IMR-90 (cell line): Measurements from ENCODE around the gene TMEM33. TPM values are rescaled to one million over a fixed set of nuclear protein-coding genes. Genes with fewer than 3 reads are reported as not detected.
A peak's percentile ranks its signal among the peaks of the same experiment; 100 is the strongest.

Experiments
- ATAC-seq: fragments of 200-7000 bp; cut with Tn5 transposase; 2 replicates; pipeline ENCODE4 v1.9.1; 2020; ENCODE audit warnings: low read depth, mild to moderate bottlenecking, moderate library complexity
- BruUV-seq: library from RNA; stranded (reverse); fragments of 400-500 nt; replicated peaks from 2 replicates; lab custom pipeline; 2021; lab: Mats Ljungman, UMichigan
- CTCF ChIA-PET: fragments of 300-600 bp; formaldehyde crosslinking; extraction: SDS; loops from one replicate; lab custom pipeline; 2021; ENCODE audit warnings: antibody characterized with exemption; lab: Yijun Ruan, JAX
- POLR2A ChIA-PET: fragments of 300-600 bp; sonication (Branson Sonifier 250); formaldehyde crosslinking; loops from one replicate; lab custom pipeline; 2022; ENCODE audit warnings: antibody characterized with exemption; ENCODE audit not compliant: unreplicated experiment; lab: Charles Lee
- DNase-seq: peaks from one replicate; pipeline ENCODE4 v3.0.0; 2013
- H2AFZ ChIP-seq: replicated peaks from 2 replicates; pipeline ENCODE3; 2013; ENCODE audit warnings: low read length, mild to moderate bottlenecking; ENCODE audit not compliant: poor library complexity
- H2AK5ac ChIP-seq: 2 replicates; pipeline ENCODE4 v1.6.1; 2013; ENCODE audit warnings: low read depth, low read length, inconsistent platforms
- H2AK9ac ChIP-seq: replicated peaks from 2 replicates; pipeline ENCODE3; 2013; ENCODE audit warnings: mild to moderate bottlenecking, low read depth, low read length, moderate library complexity; ENCODE audit not compliant: poor library complexity
- H2BK120ac ChIP-seq: 2 replicates; pipeline ENCODE4 v1.6.1; 2013; ENCODE audit warnings: low read depth, low read length, inconsistent platforms
- H2BK15ac ChIP-seq: 3 replicates; pipeline ENCODE4 v1.6.1; 2013; ENCODE audit warnings: low read depth, low read length, inconsistent platforms
- H2BK20ac ChIP-seq: 2 replicates; pipeline ENCODE4 v1.6.1; 2013; ENCODE audit warnings: low read depth, mild to moderate bottlenecking, inconsistent platforms, low read length, moderate library complexity
- H2BK5ac ChIP-seq: 2 replicates; pipeline ENCODE4 v1.6.1; 2013; ENCODE audit warnings: mild to moderate bottlenecking, low read depth, low read length, inconsistent platforms; ENCODE audit not compliant: poor library complexity, severe bottlenecking
- H3K14ac ChIP-seq: replicated peaks from 2 replicates; pipeline ENCODE4 v1.6.1; 2013; ENCODE audit warnings: low read depth, low read length, inconsistent platforms
- H3K18ac ChIP-seq: 2 replicates; pipeline ENCODE4 v1.6.1; 2013; ENCODE audit warnings: low read depth, low read length, control low read depth
- H3K23ac ChIP-seq: 2 replicates; pipeline ENCODE4 v1.6.1; 2013; ENCODE audit warnings: low read depth, low read length, inconsistent platforms
- H3K27ac ChIP-seq: 2 replicates; pipeline ENCODE4 v1.5.1; 2013; ENCODE audit warnings: mild to moderate bottlenecking, control low read depth, low read length; ENCODE audit not compliant: insufficient read depth
- H3K27me3 ChIP-seq: 2 replicates; pipeline ENCODE4 v1.6.1; 2013; ENCODE audit warnings: low read length; ENCODE audit not compliant: control insufficient read depth, insufficient read depth
- H3K36me3 ChIP-seq: 2 replicates; pipeline ENCODE4 v1.6.1; 2013; ENCODE audit warnings: low read length, mixed read lengths; ENCODE audit not compliant: control insufficient read depth, insufficient read depth
- H3K4ac ChIP-seq: 2 replicates; pipeline ENCODE4 v1.6.1; 2013; ENCODE audit warnings: low read depth, low read length, inconsistent platforms
- H3K4me1 ChIP-seq: 2 replicates; pipeline ENCODE4 v1.6.1; 2013; ENCODE audit warnings: low read length, mixed read lengths; ENCODE audit not compliant: control insufficient read depth, insufficient read depth
- H3K4me2 ChIP-seq: 2 replicates; pipeline ENCODE4 v1.6.1; 2013; ENCODE audit warnings: low read depth, mild to moderate bottlenecking, control low read depth, low read length, moderate library complexity
- H3K4me3 ChIP-seq: 2 replicates; pipeline ENCODE4 v1.5.1; 2013; ENCODE audit warnings: low read depth, mild to moderate bottlenecking, control low read depth, low read length, moderate library complexity; ENCODE audit not compliant: insufficient read depth
- H3K56ac ChIP-seq: 2 replicates; pipeline ENCODE4 v1.6.1; 2013; ENCODE audit warnings: low read length, inconsistent platforms; ENCODE audit not compliant: insufficient read depth; ENCODE audit errors: extremely low read depth
- H3K79me1 ChIP-seq, 2 experiments: 2 replicates each; pipeline ENCODE4 v1.6.1; 2013; ENCODE audit warnings: low read length in 2 of 2, inconsistent platforms in 1 of 2, low read depth in 1 of 2
- H3K9ac ChIP-seq: 2 replicates; pipeline ENCODE4 v1.6.1; 2013; ENCODE audit warnings: low read depth, low read length, control low read depth
- H3K9me1 ChIP-seq: 2 replicates; pipeline ENCODE4 v1.6.1; 2013; ENCODE audit warnings: low read length, inconsistent platforms; ENCODE audit not compliant: insufficient read depth
- H3K9me3 ChIP-seq: 2 replicates; pipeline ENCODE4 v1.6.1; 2013; ENCODE audit warnings: low read length; ENCODE audit not compliant: control insufficient read depth, insufficient read depth
- H4K20me1 ChIP-seq: 2 replicates; pipeline ENCODE4 v1.6.1; 2013; ENCODE audit warnings: low read length, inconsistent platforms; ENCODE audit not compliant: insufficient read depth
- H4K5ac ChIP-seq: 2 replicates; pipeline ENCODE4 v1.6.1; 2013; ENCODE audit warnings: mild to moderate bottlenecking, low read depth, low read length, control low read depth
- H4K8ac ChIP-seq, 2 experiments: 2 replicates each; pipeline ENCODE4 v1.6.1; 2013; ENCODE audit warnings: low read depth in 2 of 2, low read length in 2 of 2, control low read depth in 1 of 2, inconsistent platforms in 1 of 2
- H4K91ac ChIP-seq: 2 replicates; pipeline ENCODE4 v1.6.1; 2013; ENCODE audit warnings: low read depth, low read length, inconsistent platforms; ENCODE audit not compliant: insufficient read depth
- BHLHE40 ChIP-seq: fragments of 150-350 bp; IDR thresholded peaks from 2 replicates; pipeline ENCODE4 v1.6.1; 2016; ENCODE audit warnings: mild to moderate bottlenecking, low read depth, low read length
- CEBPB ChIP-seq: IDR thresholded peaks from 2 replicates; pipeline ENCODE4 v1.6.1; 2012; ENCODE audit warnings: low read depth, low read length, improper control_type of control experiment
- CTCF ChIP-seq: conservative IDR thresholded peaks from 2 replicates; pipeline ENCODE4 v1.5.1; 2012; ENCODE audit warnings: mild to moderate bottlenecking, low read depth, low read length, improper control_type of control experiment
- ELK1 ChIP-seq: fragments of 150-350 bp; IDR thresholded peaks from 2 replicates; pipeline ENCODE4 v1.6.1; 2016; ENCODE audit warnings: low read depth, mild to moderate bottlenecking, low read length, moderate library complexity, borderline replicate concordance
- FOS ChIP-seq: fragments of 150-350 bp; IDR thresholded peaks from 2 replicates; pipeline ENCODE4 v1.6.1; 2016; ENCODE audit warnings: low read depth, low read length
- MAFK ChIP-seq: IDR thresholded peaks from 2 replicates; pipeline ENCODE4 v1.6.1; 2012; ENCODE audit warnings: low read depth, low read length, improper control_type of control experiment
- MXI1 ChIP-seq: IDR thresholded peaks from 2 replicates; pipeline ENCODE4 v1.6.1; 2012; ENCODE audit warnings: low read depth, mild to moderate bottlenecking, low read length, moderate library complexity, borderline replicate concordance
- NFE2L2 ChIP-seq: fragments of 150-350 bp; IDR thresholded peaks from 2 replicates; pipeline ENCODE4 v1.6.1; 2016; ENCODE audit warnings: low read depth, mild to moderate bottlenecking, low read length
- POLR2A ChIP-seq: IDR thresholded peaks from 2 replicates; pipeline ENCODE4 v1.6.1; 2012; ENCODE audit warnings: mild to moderate bottlenecking, low read depth, low read length
- RAD21 ChIP-seq: IDR thresholded peaks from 2 replicates; pipeline ENCODE4 v1.6.1; 2012; ENCODE audit warnings: low read length, improper control_type of control experiment
- RCOR1 ChIP-seq: IDR thresholded peaks from 2 replicates; pipeline ENCODE4 v1.6.1; 2012; ENCODE audit warnings: mild to moderate bottlenecking, low read length, improper control_type of control experiment; ENCODE audit not compliant: insufficient replicate concordance
- RFX5 ChIP-seq: IDR thresholded peaks from 2 replicates; pipeline ENCODE4 v1.8.0; 2012; ENCODE audit warnings: low read depth, mild to moderate bottlenecking, low read length, moderate library complexity
- SMC3 ChIP-seq: fragments of 150-350 bp; IDR thresholded peaks from 2 replicates; pipeline ENCODE4 v1.6.1; 2016; ENCODE audit warnings: low read depth, mild to moderate bottlenecking, antibody characterized with exemption, low read length, moderate library complexity
- WGBS, 2 experiments: methylation state at CpG; one replicate each; pipeline versions ENCODE4 v1.1.5 to v1.1.7; 2013; ENCODE audit warnings: missing lambda C conversion rate in 2 of 2; ENCODE audit not compliant: insufficient read length in 1 of 2; ENCODE audit errors: extremely low coverage in 2 of 2; 5-methylcytosine and 5-hydroxymethylcytosine counted together
- dilution Hi-C: fragments of 300-500 bp; cut with HindIII; formaldehyde crosslinking; loops from one replicate; pipeline ENCODE4 v1.14.3; 2018; ENCODE audit warnings: low sequenced_read_pairs; ENCODE audit not compliant: unreplicated experiment
- in situ Hi-C: fragments of 300-500 bp; cut with MboI; formaldehyde crosslinking; loops from 3 replicates; pipeline ENCODE4 v1.14.3; 2019; ENCODE audit warnings: low sequenced_read_pairs, inconsistent platforms, mixed read lengths
- intact Hi-C: fragments of 100-400 bp; cut with micrococcal nuclease; formaldehyde crosslinking; loops from 2 replicates; pipeline ENCODE4 v1.10.0; 2022
- polyA plus RNA-seq, 3 experiments: library from polyadenylated mRNA; depleted of rRNA; stranded (reverse); fragments of >200 nt; gene quantifications; 2 replicates each; pipeline ENCODE4 v1.2.3, GENCODE V29; 2012; ENCODE audit warnings: low replicate concordance in 1 of 3
- total RNA-seq: library from RNA; depleted of rRNA; stranded (reverse); fragments of >200 nt; gene quantifications from 2 replicates; pipeline ENCODE4 v1.2.3, GENCODE V29; 2012

The TMEM33 gene
- total and polyA plus RNA-seq, 2 of the 4 experiments (the other 2 are of a cell fraction), result 23.6 to 45.5 TPM

GRCh38 chr4:41976775-41977516 is 41.7 kb downstream of the TMEM33 start:
- Histone ChIP-seq H3K56ac (no peak overlapping the region), H3K9me3 (no peaks in the 10 kb centered on the region), H2BK5ac (no peak overlapping the region), H3K14ac (no peak overlapping the region), H3K36me3 (no peaks in the 10 kb centered on the region), H4K91ac (no peak overlapping the region), H3K9me1 (no peaks in the 10 kb centered on the region), H3K23ac (no peak overlapping the region), H4K20me1 (no peaks in the 10 kb centered on the region), H4K5ac (no peak overlapping the region), H3K4ac (no peak overlapping the region), H4K8ac (peak overlapping the region in 1 of 2 experiments; percentile 53; a peak in 1 of 4 replicates), H3K4me3 (no peak overlapping the region), H2BK20ac (no peak overlapping the region), H2BK15ac (no peak overlapping the region), H3K4me1 (peaks cover 4% of the 10 kb centered on the region; the same call in 1 of the 2 replicates), H2AK9ac (no peak overlapping the region), H3K9ac (no peak overlapping the region), H3K4me2 (no peak overlapping the region), H2AFZ (no peak overlapping the region), H2AK5ac (no peak overlapping the region), H2BK120ac (no peak overlapping the region), H3K79me1 (no peaks in the 10 kb centered on the region), H3K18ac (no peak overlapping the region), H3K27me3 (no peaks in the 10 kb centered on the region), H3K27ac (no peak overlapping the region)
- in situ Hi-C loops (no loop called here), intact Hi-C loops (no loop called here), dilution Hi-C loops (no loop called here)
- DNase-seq (peak; percentile 2), ATAC-seq (peak; percentile 29; the same call in 1 of the 2 replicates)
- BruUV-seq, result no TSS peak
- TF ChIP-seq MXI1, result no peak
- TF ChIP-seq CTCF, result no peak
- no peak for TF ChIP-seq POLR2A
- no peak for TF ChIP-seq RAD21
- TF ChIP-seq CEBPB, result no peak
- no peak for TF ChIP-seq RFX5
- TF ChIP-seq MAFK, result no peak
- no peak for TF ChIP-seq RCOR1
- no peak for TF ChIP-seq BHLHE40
- no peak for TF ChIP-seq SMC3
- TF ChIP-seq ELK1, result no peak
- no peak for TF ChIP-seq NFE2L2
- no peak for TF ChIP-seq FOS
- POLR2A ChIA-PET, result no interaction called here
- no CpG with 5 or more reads among the region's 1 CpG for WGBS, 2 experiments
- CTCF ChIA-PET, result interaction anchor here (0.7 to 0.8 kb wide), 3 partner anchors 13 to 478 kb away, joined by 3 to 4 read pairs (median 4); no protein-coding TSS in a partner anchor
